Uterus (tissue), 4 donors: ENCODE results near the gene FBP1. TPM values are rescaled to one million over a fixed set of nuclear protein-coding genes. Genes with fewer than 3 reads are reported as not detected.

Experiments used
- DNase-seq, 2 donors: peaks; one replicate each; pipeline ENCODE4 v3.0.0-alpha.2; 2019 to 2020
- H3K27ac ChIP-seq, 2 donors: fragments of 200-600 bp; sonication (generic); 1 replicate in 1 of 2; 2 replicates in 1 of 2; pipeline ENCODE4 v1.5.1; 2016 to 2018
- H3K27me3 ChIP-seq, 2 donors: fragments of 200-600 bp; sonication (generic); one replicate each; pipeline ENCODE4 v1.5.1; 2018 to 2019; ENCODE audit warnings: control low read depth in 1 of 2
- H3K36me3 ChIP-seq, 2 donors: fragments of 200-600 bp; sonication (generic); one replicate each; pipeline ENCODE4 v1.5.1; 2019; ENCODE audit warnings: control low read depth in 1 of 2
- H3K4me1 ChIP-seq, 2 donors: fragments of 200-600 bp; sonication (generic); one replicate each; pipeline ENCODE4 v1.5.1; 2018 to 2019; ENCODE audit warnings: control low read depth in 1 of 2
- H3K4me3 ChIP-seq, 2 donors: fragments of 200-600 bp; sonication (generic); 1 replicate in 1 of 2; 2 replicates in 1 of 2; pipeline ENCODE4 v1.5.1; 2018 to 2019; ENCODE audit warnings: mild to moderate bottlenecking in 1 of 2
- H3K9me3 ChIP-seq, 2 donors: fragments of 200-600 bp; sonication (generic); one replicate each; pipeline ENCODE4 v1.5.1; 2019; ENCODE audit warnings: control low read depth in 1 of 2
- CTCF ChIP-seq, 4 experiments: fragments of 200-600 bp in 2 of 4; fragments of 450-650 bp in 2 of 4; sonication (generic) in 2 of 4; IDR thresholded peaks; one replicate each; pipeline ENCODE4 v1.5.1; 2016 to 2019; ENCODE audit warnings: antibody characterized with exemption in 4 of 4, mild to moderate bottlenecking in 2 of 4, moderate library complexity in 1 of 4
- POLR2A ChIP-seq, 2 donors: fragments of 450-650 bp; IDR thresholded peaks; one replicate each; pipeline ENCODE4 v1.6.1; 2016; ENCODE audit warnings: antibody characterized with exemption in 2 of 2, mild to moderate bottlenecking in 1 of 2, moderate library complexity in 1 of 2
- intact Hi-C: fragments of 100-400 bp; cut with DNase I; formaldehyde crosslinking; loops from one replicate; pipeline ENCODE4 v1.15.1; 2023; ENCODE audit warnings: low total_unique reads
- total RNA-seq, 4 donors: library from RNA; depleted of rRNA in 3 of 4; stranded (reverse); fragments of >200 nt in 3 of 4; gene quantifications; one replicate each; pipeline versions ENCODE4 v1.1.0 to v1.2.4, GENCODE V29; 2014 to 2023
- donor health status: DM: yes; HTN: yes; CAD: no.

FBP1 gene
- total RNA-seq, 4 donors from 2014 or later: 0.29 to 2.6 (median 0.90) TPM; not detected in 1

DNA sequence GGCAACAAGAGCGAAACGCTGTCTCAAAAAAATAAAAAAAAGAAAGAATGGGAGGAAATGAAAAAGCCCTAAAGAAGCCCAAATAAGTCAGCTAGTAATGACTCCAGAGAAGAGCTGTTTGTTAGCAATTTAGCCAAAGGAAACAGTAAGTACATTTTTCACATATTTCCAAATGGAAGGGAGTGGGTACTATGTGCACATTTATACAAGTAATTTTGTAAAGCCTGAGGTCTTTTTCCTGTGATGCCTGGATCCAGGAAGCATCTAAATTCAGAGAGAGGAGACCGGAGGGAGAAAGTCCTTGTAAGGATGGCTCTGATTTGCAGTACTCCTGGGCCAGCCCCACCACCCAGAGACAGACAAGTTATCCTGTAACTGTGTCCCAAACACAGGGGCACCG is 14.7 kb downstream of the FBP1 start:
- H3K27ac ChIP-seq: no peak overlapping the region
- intact Hi-C loops: no loop called here
- H3K4me1 ChIP-seq: no peaks in the 10 kb centered on the region
- no peak for TF ChIP-seq CTCF (IDR thresholded peaks at IDR 0.05)
- no peak for TF ChIP-seq POLR2A (IDR thresholded peaks at IDR 0.05)
- no peaks in the 10 kb centered on the region for H3K27me3 ChIP-seq
- DNase-seq: no peak
- no peaks in the 10 kb centered on the region for H3K9me3 ChIP-seq
- no peaks in the 10 kb centered on the region for H3K36me3 ChIP-seq
- H3K4me3 ChIP-seq: no peak overlapping the region

DNA sequence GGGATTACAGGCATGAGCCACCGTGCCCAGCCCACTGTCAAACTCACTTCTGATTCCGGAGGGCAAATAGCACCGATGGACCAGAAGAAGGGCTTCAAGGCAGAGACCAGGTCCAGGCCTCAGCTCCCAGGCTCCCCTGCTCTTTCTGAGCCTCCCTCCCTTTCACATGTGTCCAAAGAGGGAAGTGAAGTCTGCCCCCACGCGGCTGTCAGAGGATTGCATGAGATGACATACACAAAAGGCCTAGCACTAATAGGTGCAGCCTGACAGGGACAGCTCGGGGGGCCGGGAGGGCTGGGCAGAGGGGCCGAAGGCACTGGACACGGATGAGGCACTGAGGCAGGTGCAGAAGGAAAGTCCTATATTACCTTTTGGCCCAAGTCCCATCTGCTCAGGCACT is 16.1 kb downstream of the FBP1 start:
- Histone ChIP-seq H3K27me3 (no peaks in the 10 kb centered on the region), H3K4me1 (no peaks in the 10 kb centered on the region), H3K36me3 (no peaks in the 10 kb centered on the region), H3K9me3 (no peaks in the 10 kb centered on the region), H3K27ac (no peak overlapping the region), H3K4me3 (no peak overlapping the region)
- TF ChIP-seq POLR2A (IDR thresholded peaks at IDR 0.05): no peak
- TF ChIP-seq CTCF (IDR thresholded peaks at IDR 0.05): no peak
- intact Hi-C loops: no loop called here
- DNase-seq: no peak

DNA sequence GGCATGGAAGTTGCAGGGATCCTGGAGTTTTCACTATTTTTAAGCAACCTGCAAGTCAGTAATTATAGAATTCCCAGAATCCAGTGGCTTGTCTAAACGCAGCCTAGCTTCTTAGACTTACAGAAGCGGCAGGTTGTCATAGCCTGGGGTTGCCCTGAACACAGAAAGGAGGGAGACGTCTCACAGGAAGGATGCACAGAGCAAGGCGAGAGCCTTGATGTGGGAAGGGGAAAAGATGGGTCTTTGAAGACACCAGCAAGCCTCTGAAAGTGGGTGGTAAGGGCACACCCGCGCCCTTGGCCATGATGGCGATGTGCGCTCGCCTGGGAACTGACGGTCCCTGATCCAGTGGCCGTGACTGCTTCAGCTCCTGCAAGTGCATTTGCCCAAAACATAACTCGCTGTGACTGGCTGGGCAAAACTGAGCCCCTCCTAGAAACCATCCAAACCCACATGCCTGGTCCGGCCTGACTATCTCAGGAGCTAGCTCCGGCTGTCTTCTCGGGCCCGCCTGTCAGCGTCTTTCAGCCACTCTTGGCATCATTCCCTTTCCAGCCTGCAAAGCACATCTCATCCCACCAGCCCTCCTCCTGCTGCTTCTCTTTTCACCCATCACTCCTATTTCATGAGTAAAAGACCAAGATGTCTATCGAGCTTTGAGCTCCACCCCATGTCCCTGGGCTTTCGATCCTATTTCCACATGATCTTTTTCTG is 17.1 kb downstream of the FBP1 start:
- Histone ChIP-seq H3K27me3 (no peaks in the 10 kb centered on the region), H3K27ac (no peak overlapping the region), H3K36me3 (no peaks in the 10 kb centered on the region), H3K4me1 (no peaks in the 10 kb centered on the region), H3K9me3 (no peaks in the 10 kb centered on the region), H3K4me3 (no peak overlapping the region)
- intact Hi-C loops: no loop called here
- DNase-seq: no peak
- no peak for TF ChIP-seq CTCF (IDR thresholded peaks at IDR 0.05)
- TF ChIP-seq POLR2A (IDR thresholded peaks at IDR 0.05): no peak

DNA sequence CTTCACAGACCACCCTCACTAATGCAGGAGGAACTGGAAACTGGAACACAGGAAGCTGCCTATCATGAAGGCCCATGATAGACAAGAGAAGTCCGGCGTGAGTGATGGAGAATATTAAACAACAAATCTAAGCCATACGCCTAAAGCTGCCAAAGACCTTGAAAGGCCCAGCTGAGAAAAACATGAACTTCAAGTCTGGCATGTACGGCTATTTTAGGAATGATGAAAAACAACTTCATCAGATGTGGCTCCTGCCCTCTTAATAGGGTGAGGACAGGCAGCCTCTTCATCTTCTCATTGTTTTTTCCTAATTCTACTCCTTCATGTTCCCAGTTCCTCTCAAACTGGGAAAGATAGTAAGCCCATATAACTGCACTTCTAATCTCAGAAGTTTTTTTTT is 20.3 kb downstream of the FBP1 start:
- Histone ChIP-seq H3K27me3 (no peaks in the 10 kb centered on the region), H3K27ac (no peak overlapping the region), H3K4me1 (no peaks in the 10 kb centered on the region), H3K4me3 (no peak overlapping the region), H3K9me3 (no peaks in the 10 kb centered on the region), H3K36me3 (no peaks in the 10 kb centered on the region)
- no peak for DNase-seq
- intact Hi-C loops: no loop called here
- TF ChIP-seq POLR2A (IDR thresholded peaks at IDR 0.05) (no peak), CTCF (IDR thresholded peaks at IDR 0.05) (no peak)

- no peak overlapping the region for H3K27ac ChIP-seq
- no peaks in the 10 kb centered on the region for H3K27me3 ChIP-seq
- DNase-seq: no peak
- H3K9me3 ChIP-seq: no peaks in the 10 kb centered on the region
- intact Hi-C loops: no loop called here
- no peak overlapping the region for H3K4me3 ChIP-seq
- no peaks in the 10 kb centered on the region for H3K36me3 ChIP-seq
- H3K4me1 ChIP-seq: no peaks in the 10 kb centered on the region
- no peak for TF ChIP-seq CTCF (IDR thresholded peaks at IDR 0.05)
- no peak for TF ChIP-seq POLR2A (IDR thresholded peaks at IDR 0.05)
Observed at GRCh38 chr9:94613003-94613402, 26.3 kb downstream of the FBP1 start.
